ENCODE data around the gene SLC26A2. TPM values are rescaled to one million over a fixed set of nuclear protein-coding genes. Genes with fewer than 3 reads are reported as not detected.

Gene SLC26A2
- total RNA-seq, 1 experiment from 2014 or later, result 10.8 TPM

DNA sequence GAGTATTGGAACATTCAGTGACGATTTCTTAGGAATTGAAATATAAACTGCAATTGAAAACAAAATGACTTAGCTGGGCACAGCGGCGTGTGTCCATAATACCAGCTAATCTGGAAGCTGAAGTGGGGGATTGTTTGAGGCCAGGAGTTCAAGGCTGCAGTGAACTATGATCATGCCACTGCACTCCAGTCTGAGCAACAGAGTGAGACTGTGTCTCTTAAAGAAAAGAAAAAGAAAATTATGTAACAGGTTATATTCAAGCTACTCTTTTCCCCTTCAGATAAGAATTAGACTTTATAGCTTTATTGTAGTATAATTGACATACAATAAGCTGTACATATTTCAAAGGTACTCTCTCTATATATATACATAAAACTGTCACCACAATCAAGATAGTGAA, 6.4 kb downstream of the SLC26A2 start:
- no peak overlapping the region for H3K27ac ChIP-seq (ENCODE audit: low read length)
- ChIA-PET POLR2A (ENCODE audit: unreplicated experiment) (interaction anchor here (0.6 kb wide), 1 partner anchor 706 kb away, joined by 3 read pairs; no protein-coding TSS in a partner anchor), CTCF (interaction anchor here (0.5 to 1.0 kb wide), 4 partner anchors 28 to 717 kb away, joined by 4 to 9 read pairs (median 6); no protein-coding TSS in a partner anchor)
- ATAC-seq, result no peak
- no peak overlapping the region for H2AFZ ChIP-seq (ENCODE audit: low read length)
- no peak overlapping the region for H3K9ac ChIP-seq (ENCODE audit: low read length)
- H3K79me2 ChIP-seq (ENCODE audit: low read length), result no peaks in the 10 kb centered on the region
- H3K9me3 ChIP-seq (ENCODE audit: low read length), result no peaks in the 10 kb centered on the region
- no TSS peak for BruUV-seq (replicated peaks)
- H3K9me2 ChIP-seq (replicated peaks; ENCODE audit: low read length), result no peaks in the 10 kb centered on the region
- H4K20me1 ChIP-seq (ENCODE audit: low read length), result no peaks in the 10 kb centered on the region
- no peaks in the 10 kb centered on the region for H3K4me1 ChIP-seq (ENCODE audit: insufficient read depth, low read length)
- DNase-seq, result no peak
- no peak for TF ChIP-seq EZH2phosphoT487 (IDR thresholded peaks at IDR 0.05; ENCODE audit: borderline replicate concordance, low read length)
- TF ChIP-seq EZH2 (IDR thresholded peaks at IDR 0.05; ENCODE audit: low read length, unreplicated experiment), result no peak
- TF ChIP-seq, protein P1, sequence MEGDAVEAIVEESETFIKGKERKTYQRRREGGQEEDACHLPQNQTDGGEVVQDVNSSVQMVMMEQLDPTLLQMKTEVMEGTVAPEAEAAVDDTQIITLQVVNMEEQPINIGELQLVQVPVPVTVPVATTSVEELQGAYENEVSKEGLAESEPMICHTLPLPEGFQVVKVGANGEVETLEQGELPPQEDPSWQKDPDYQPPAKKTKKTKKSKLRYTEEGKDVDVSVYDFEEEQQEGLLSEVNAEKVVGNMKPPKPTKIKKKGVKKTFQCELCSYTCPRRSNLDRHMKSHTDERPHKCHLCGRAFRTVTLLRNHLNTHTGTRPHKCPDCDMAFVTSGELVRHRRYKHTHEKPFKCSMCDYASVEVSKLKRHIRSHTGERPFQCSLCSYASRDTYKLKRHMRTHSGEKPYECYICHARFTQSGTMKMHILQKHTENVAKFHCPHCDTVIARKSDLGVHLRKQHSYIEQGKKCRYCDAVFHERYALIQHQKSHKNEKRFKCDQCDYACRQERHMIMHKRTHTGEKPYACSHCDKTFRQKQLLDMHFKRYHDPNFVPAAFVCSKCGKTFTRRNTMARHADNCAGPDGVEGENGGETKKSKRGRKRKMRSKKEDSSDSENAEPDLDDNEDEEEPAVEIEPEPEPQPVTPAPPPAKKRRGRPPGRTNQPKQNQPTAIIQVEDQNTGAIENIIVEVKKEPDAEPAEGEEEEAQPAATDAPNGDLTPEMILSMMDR (conservative IDR thresholded peaks at IDR 0.05; ENCODE audit: low read depth, low read length), result no peak
- intact Hi-C loops (cut with micrococcal nuclease), result no loop called here
- H3K4me2 ChIP-seq (ENCODE audit: low read length), result no peak overlapping the region
- H3K4me3 ChIP-seq (ENCODE audit: low read length), result no peak overlapping the region
- no peaks in the 10 kb centered on the region for H3K27me3 ChIP-seq (ENCODE audit: low read length)
- no peaks in the 10 kb centered on the region for H3K36me3 ChIP-seq (ENCODE audit: low read depth, low read length)
- H3F3A ChIP-seq (ENCODE audit: low read length, unreplicated experiment), result no peaks in the 10 kb centered on the region

GRCh38 chr5:149969181-149969930, 8.8 kb downstream of the SLC26A2 start:
- Histone ChIP-seq H3K36me3 (ENCODE audit: low read depth, low read length) (no peaks in the 10 kb centered on the region), H3K9me3 (ENCODE audit: low read length) (no peaks in the 10 kb centered on the region), H3K9me2 (replicated peaks; ENCODE audit: low read length) (no peaks in the 10 kb centered on the region), H3K4me2 (ENCODE audit: low read length) (no peak overlapping the region), H3K9ac (ENCODE audit: low read length) (no peak overlapping the region), H4K20me1 (ENCODE audit: low read length) (no peaks in the 10 kb centered on the region), H3F3A (ENCODE audit: low read length, unreplicated experiment) (no peaks in the 10 kb centered on the region), H3K79me2 (ENCODE audit: low read length) (no peaks in the 10 kb centered on the region), H2AFZ (ENCODE audit: low read length) (no peak overlapping the region), H3K27ac (ENCODE audit: low read length) (no peak overlapping the region), H3K27me3 (ENCODE audit: low read length) (no peaks in the 10 kb centered on the region), H3K4me1 (ENCODE audit: insufficient read depth, low read length) (no peaks in the 10 kb centered on the region), H3K4me3 (ENCODE audit: low read length) (no peak overlapping the region)
- TF ChIP-seq EZH2 (IDR thresholded peaks at IDR 0.05; ENCODE audit: low read length, unreplicated experiment) (no peak), EZH2phosphoT487 (IDR thresholded peaks at IDR 0.05; ENCODE audit: borderline replicate concordance, low read length) (no peak)
- TF ChIP-seq, protein P1 (conservative IDR thresholded peaks at IDR 0.05; ENCODE audit: low read depth, low read length), result no peak
- no peak for ATAC-seq
- POLR2A ChIA-PET (ENCODE audit: unreplicated experiment), result interaction anchor here (0.6 kb wide), 1 partner anchor 150 kb away, joined by 4 read pairs; no protein-coding TSS in a partner anchor
- CTCF ChIA-PET, result no interaction called here
- no peak for DNase-seq
- no TSS peak for BruUV-seq (replicated peaks)
- intact Hi-C loops (cut with micrococcal nuclease), result no loop called here

GRCh38 chr5:149975409-149975808, 14.9 kb downstream of the SLC26A2 start:
- Histone ChIP-seq H4K20me1 (ENCODE audit: low read length) (no peaks in the 10 kb centered on the region), H3K4me2 (ENCODE audit: low read length) (no peak overlapping the region), H3K36me3 (ENCODE audit: low read depth, low read length) (no peaks in the 10 kb centered on the region), H3K27ac (ENCODE audit: low read length) (no peak overlapping the region), H3F3A (ENCODE audit: low read length, unreplicated experiment) (no peaks in the 10 kb centered on the region), H3K9me2 (replicated peaks; ENCODE audit: low read length) (no peaks in the 10 kb centered on the region), H2AFZ (ENCODE audit: low read length) (no peak overlapping the region), H3K9ac (ENCODE audit: low read length) (no peak overlapping the region), H3K79me2 (ENCODE audit: low read length) (no peaks in the 10 kb centered on the region), H3K27me3 (ENCODE audit: low read length) (no peaks in the 10 kb centered on the region), H3K4me1 (ENCODE audit: insufficient read depth, low read length) (peaks cover 5% of the 10 kb centered on the region), H3K4me3 (ENCODE audit: low read length) (no peak overlapping the region), H3K9me3 (ENCODE audit: low read length) (no peaks in the 10 kb centered on the region)
- ATAC-seq, result no peak
- TF ChIP-seq EZH2phosphoT487 (IDR thresholded peaks at IDR 0.05; ENCODE audit: borderline replicate concordance, low read length), result no peak
- TF ChIP-seq, protein P1 (conservative IDR thresholded peaks at IDR 0.05; ENCODE audit: low read depth, low read length), result no peak
- intact Hi-C loops (cut with micrococcal nuclease), result no loop called here
- BruUV-seq (replicated peaks), result no TSS peak
- CTCF ChIA-PET, result interaction anchor here (0.6 to 0.7 kb wide), 2 partner anchors 42 to 73 kb away, joined by 3 to 8 read pairs; no protein-coding TSS in a partner anchor
- POLR2A ChIA-PET (ENCODE audit: unreplicated experiment), result no interaction called here
- no peak for DNase-seq

All from PC-3 (cell line).